ENCODE data around the gene NAXE.

GRCh38 chr1:156574039-156574633 is 17.4 kb upstream of the NAXE start:
- TF ChIP-seq, protein P1, sequence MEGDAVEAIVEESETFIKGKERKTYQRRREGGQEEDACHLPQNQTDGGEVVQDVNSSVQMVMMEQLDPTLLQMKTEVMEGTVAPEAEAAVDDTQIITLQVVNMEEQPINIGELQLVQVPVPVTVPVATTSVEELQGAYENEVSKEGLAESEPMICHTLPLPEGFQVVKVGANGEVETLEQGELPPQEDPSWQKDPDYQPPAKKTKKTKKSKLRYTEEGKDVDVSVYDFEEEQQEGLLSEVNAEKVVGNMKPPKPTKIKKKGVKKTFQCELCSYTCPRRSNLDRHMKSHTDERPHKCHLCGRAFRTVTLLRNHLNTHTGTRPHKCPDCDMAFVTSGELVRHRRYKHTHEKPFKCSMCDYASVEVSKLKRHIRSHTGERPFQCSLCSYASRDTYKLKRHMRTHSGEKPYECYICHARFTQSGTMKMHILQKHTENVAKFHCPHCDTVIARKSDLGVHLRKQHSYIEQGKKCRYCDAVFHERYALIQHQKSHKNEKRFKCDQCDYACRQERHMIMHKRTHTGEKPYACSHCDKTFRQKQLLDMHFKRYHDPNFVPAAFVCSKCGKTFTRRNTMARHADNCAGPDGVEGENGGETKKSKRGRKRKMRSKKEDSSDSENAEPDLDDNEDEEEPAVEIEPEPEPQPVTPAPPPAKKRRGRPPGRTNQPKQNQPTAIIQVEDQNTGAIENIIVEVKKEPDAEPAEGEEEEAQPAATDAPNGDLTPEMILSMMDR (IDR thresholded peaks at IDR 0.05; ENCODE audit: low read depth, low read length, poor library complexity, severe bottlenecking): no peak
- TF ChIP-seq EZH2phosphoT487 (IDR thresholded peaks at IDR 0.05; ENCODE audit: borderline replicate concordance, low read length): no peak

Measured in DOHH2 (cell line).